OCI-LY1 (cell line): ENCODE data around the gene PGS1.

Experiments used
- CTCF ChIP-seq: fragments of 200-600 bp; sonication (generic), shearing (Covaris generic); IDR thresholded peaks from 2 replicates; pipeline ENCODE4 v1.5.1; 2017; ENCODE audit warnings: mild to moderate bottlenecking, antibody characterized with exemption, low read length, moderate library complexity, mixed read lengths
- EZH2 ChIP-seq: fragments of 200-600 bp; sonication (generic), shearing (Covaris generic); IDR thresholded peaks from 2 replicates; pipeline ENCODE4 v1.8.0; 2017; ENCODE audit warnings: borderline replicate concordance, mixed run types, mild to moderate bottlenecking, antibody characterized with exemption, low read length, moderate library complexity, mixed read lengths

GRCh38 chr17:78459696-78460095, 81.2 kb downstream of the PGS1 start:
- no peak for TF ChIP-seq CTCF
- no peak for TF ChIP-seq EZH2
